Measurements from ENCODE around the gene CDC40.

- no peak for TF ChIP-seq POLR2A (IDR thresholded peaks at IDR 0.05; ENCODE audit: low read length)
- no peak for TF ChIP-seq GATA1 (IDR thresholded peaks at IDR 0.05; ENCODE audit: low read depth, low read length)
These were observed 32.4 kb upstream of the CDC40 start for GRCh38 chr6:110147870-110148269.

All from erythroblast (primary cell).